SJSA1 (cell line): Measurements from ENCODE around the gene CAMK4. TPM values are rescaled to one million over a fixed set of nuclear protein-coding genes. Genes with fewer than 3 reads are reported as not detected.

Experiments
- DNase-seq, 2 experiments: peaks; one replicate each; pipeline ENCODE4 v3.0.0-alpha.2; 2015 to 2020; ENCODE audit warnings: low spot score in 2 of 2, low read depth in 1 of 2
- H3K27ac ChIP-seq: fragments of 250-450 bp; sonication (Bioruptor Pico); 2 replicates; pipeline ENCODE4 v1.5.1; 2020; ENCODE audit warnings: mild to moderate bottlenecking, moderate library complexity
- H3K27me3 ChIP-seq: fragments of 250-450 bp; sonication (Bioruptor Pico); replicated peaks from 2 replicates; pipeline ENCODE4 v1.5.1; 2020; ENCODE audit warnings: mild to moderate bottlenecking, moderate library complexity
- H3K36me3 ChIP-seq: fragments of 250-450 bp; sonication (Bioruptor Pico); 2 replicates; pipeline ENCODE4 v1.5.1; 2020; ENCODE audit warnings: mild to moderate bottlenecking
- H3K4me1 ChIP-seq: fragments of 250-450 bp; sonication (Bioruptor Pico); replicated peaks from 2 replicates; pipeline ENCODE4 v1.6.1; 2021; ENCODE audit warnings: mild to moderate bottlenecking
- H3K4me3 ChIP-seq: fragments of 250-450 bp; sonication (Bioruptor Pico); 2 replicates; pipeline ENCODE4 v1.5.1; 2020; ENCODE audit warnings: mild to moderate bottlenecking
- H3K9me3 ChIP-seq: fragments of 250-450 bp; sonication (Bioruptor Pico); replicated peaks from 2 replicates; pipeline ENCODE4 v1.5.1; 2020; ENCODE audit warnings: mild to moderate bottlenecking
- total RNA-seq: library from RNA; depleted of rRNA; stranded (reverse); fragments of >200 nt; shearing (Covaris generic); gene quantifications from 2 replicates; pipeline ENCODE4 v1.2.3, GENCODE V29; 2014; rRNA removed

CAMK4 gene
- 2.7 and 3.6 TPM in 2 replicates for total RNA-seq

- Histone ChIP-seq H3K27me3 (peaks cover 26% of the 10 kb centered on the region), H3K36me3 (0 out of 2 replicates have a peak, but pooled peaks cover 5% of the 10 kb centered on the region), H3K9me3 (no peaks in the 10 kb centered on the region), H3K4me3 (peak within 1 kb of the TSS; percentile 50), H3K27ac (no peak within 1 kb of the TSS), H3K4me1 (peaks cover 14% of the 10 kb centered on the region)
- peak; percentile 77 to 86 for DNase-seq
Measured at GRCh38 chr5:111223787-111224560, at the start of gene CAMK4. CAMK4 (plus strand) TSS chr5:111224384; CDS start chr5:111224484, 100 bp downstream.

DNA sequence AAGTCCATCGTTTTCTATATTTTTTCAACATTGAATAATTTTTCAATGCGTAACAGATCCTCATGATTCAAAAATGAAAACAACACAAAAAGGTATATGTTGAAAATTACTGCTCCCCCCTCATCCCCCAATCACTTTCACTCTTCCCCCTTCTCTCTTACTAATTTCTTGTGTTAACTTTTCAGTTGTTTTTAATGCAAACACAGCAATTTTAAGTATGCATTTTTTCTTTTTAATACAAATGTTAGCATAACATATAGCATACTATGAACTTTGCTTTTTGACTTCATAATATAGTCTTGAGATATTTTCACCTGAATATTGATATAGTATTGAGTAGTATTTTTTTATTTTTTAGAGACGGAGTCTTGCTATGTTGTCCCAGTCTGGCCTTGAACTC is 41.1 kb upstream of the CAMK4 start:
- Histone ChIP-seq H3K27me3 (peaks cover 2% of the 10 kb centered on the region; the same call in 1 of the 2 replicates), H3K36me3 (no peaks in the 10 kb centered on the region), H3K4me3 (no peak overlapping the region), H3K27ac (no peak overlapping the region), H3K9me3 (no peaks in the 10 kb centered on the region), H3K4me1 (no peaks in the 10 kb centered on the region)
- DNase-seq, result no peak

DNA sequence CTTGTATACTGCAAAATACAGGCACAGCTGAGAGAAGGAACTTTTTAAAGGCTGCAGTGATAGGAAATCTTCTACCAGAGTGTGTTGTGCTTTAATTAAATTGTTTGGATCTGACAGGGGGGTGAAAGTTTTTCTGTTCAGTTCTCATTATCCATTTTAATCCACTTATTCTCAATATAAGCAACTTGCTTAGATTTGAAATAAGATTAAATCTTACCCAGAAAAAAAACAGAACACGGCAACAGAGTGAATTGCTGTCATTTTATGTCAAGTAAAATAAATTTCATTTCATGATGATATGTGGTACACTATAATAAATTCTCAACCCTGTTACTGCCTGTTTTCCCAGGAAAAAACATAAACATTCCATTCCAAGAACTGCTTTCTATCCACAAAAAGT is 37.1 kb upstream of the CAMK4 start:
- Histone ChIP-seq H3K4me1 (no peaks in the 10 kb centered on the region), H3K27me3 (no peaks in the 10 kb centered on the region), H3K36me3 (no peaks in the 10 kb centered on the region), H3K9me3 (no peaks in the 10 kb centered on the region), H3K27ac (no peak overlapping the region), H3K4me3 (no peak overlapping the region)
- no peak for DNase-seq

GRCh38 chr5:111194053-111194452 is 30.1 kb upstream of the CAMK4 start:
- Histone ChIP-seq H3K27ac (no peak overlapping the region), H3K9me3 (no peaks in the 10 kb centered on the region), H3K36me3 (no peaks in the 10 kb centered on the region), H3K4me3 (no peak overlapping the region), H3K27me3 (0 out of 2 replicates have a peak, but pooled peaks cover 3% of the 10 kb centered on the region), H3K4me1 (no peaks in the 10 kb centered on the region)
- no peak for DNase-seq

DNA sequence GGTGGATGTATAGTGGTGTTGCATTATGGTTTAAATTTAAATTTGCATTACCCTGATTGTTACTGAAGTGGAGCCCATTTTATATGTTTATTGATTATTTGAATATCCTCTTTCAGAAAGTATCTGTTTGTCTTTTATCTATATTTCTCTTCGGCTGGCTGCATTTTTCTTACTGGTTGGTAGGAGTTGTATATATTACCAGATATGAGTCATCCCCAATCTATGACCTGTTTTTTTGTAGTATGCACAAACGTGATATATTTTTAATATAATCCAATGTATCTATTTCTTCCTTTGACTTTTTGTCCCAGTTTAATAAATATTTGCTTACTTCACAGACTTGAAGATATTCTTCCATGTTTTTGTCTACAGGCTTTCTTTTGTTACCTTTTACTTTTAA is 29.3 kb upstream of the CAMK4 start:
- no peaks in the 10 kb centered on the region for H3K9me3 ChIP-seq
- 0 out of 2 replicates have a peak, but pooled peaks cover 3% of the 10 kb centered on the region for H3K27me3 ChIP-seq
- no peak overlapping the region for H3K27ac ChIP-seq
- no peaks in the 10 kb centered on the region for H3K36me3 ChIP-seq
- H3K4me3 ChIP-seq, result no peak overlapping the region
- no peak for DNase-seq
- no peaks in the 10 kb centered on the region for H3K4me1 ChIP-seq

- DNase-seq, result no peak
Measured at GRCh38 chr5:111197523-111197922, 26.7 kb upstream of the CAMK4 start.

GRCh38 chr5:111198281-111198966 is 25.8 kb upstream of the CAMK4 start:
- H3K4me1 ChIP-seq, result no peaks in the 10 kb centered on the region
- 0 out of 2 replicates have a peak, but pooled peaks cover 3% of the 10 kb centered on the region for H3K27me3 ChIP-seq
- H3K27ac ChIP-seq, result no peak overlapping the region
- no peak overlapping the region for H3K4me3 ChIP-seq
- no peaks in the 10 kb centered on the region for H3K9me3 ChIP-seq
- DNase-seq, result no peak
- H3K36me3 ChIP-seq, result no peaks in the 10 kb centered on the region

More at GRCh38 chr5:111197523-111197922, 26.7 kb upstream of the CAMK4 start:
- no peaks in the 10 kb centered on the region for H3K4me1 ChIP-seq
- H3K9me3 ChIP-seq, result no peaks in the 10 kb centered on the region
- H3K36me3 ChIP-seq, result no peaks in the 10 kb centered on the region
- H3K27ac ChIP-seq, result no peak overlapping the region
- no peak overlapping the region for H3K4me3 ChIP-seq
- 0 out of 2 replicates have a peak, but pooled peaks cover 3% of the 10 kb centered on the region for H3K27me3 ChIP-seq

- H3K4me3 ChIP-seq, result no peak overlapping the region
- no peaks in the 10 kb centered on the region for H3K4me1 ChIP-seq
- DNase-seq, result no peak
- no peak overlapping the region for H3K27ac ChIP-seq
- no peaks in the 10 kb centered on the region for H3K27me3 ChIP-seq
- H3K9me3 ChIP-seq, result no peaks in the 10 kb centered on the region
- H3K36me3 ChIP-seq, result no peaks in the 10 kb centered on the region
Measured at GRCh38 chr5:111200828-111201227, 23.4 kb upstream of the CAMK4 start.

- Histone ChIP-seq H3K9me3 (no peaks in the 10 kb centered on the region), H3K4me1 (no peaks in the 10 kb centered on the region), H3K27me3 (no peaks in the 10 kb centered on the region), H3K36me3 (no peaks in the 10 kb centered on the region), H3K27ac (no peak overlapping the region), H3K4me3 (no peak overlapping the region)
- DNase-seq, result no peak
Measured at GRCh38 chr5:111201705-111202104, 22.5 kb upstream of the CAMK4 start.

DNA sequence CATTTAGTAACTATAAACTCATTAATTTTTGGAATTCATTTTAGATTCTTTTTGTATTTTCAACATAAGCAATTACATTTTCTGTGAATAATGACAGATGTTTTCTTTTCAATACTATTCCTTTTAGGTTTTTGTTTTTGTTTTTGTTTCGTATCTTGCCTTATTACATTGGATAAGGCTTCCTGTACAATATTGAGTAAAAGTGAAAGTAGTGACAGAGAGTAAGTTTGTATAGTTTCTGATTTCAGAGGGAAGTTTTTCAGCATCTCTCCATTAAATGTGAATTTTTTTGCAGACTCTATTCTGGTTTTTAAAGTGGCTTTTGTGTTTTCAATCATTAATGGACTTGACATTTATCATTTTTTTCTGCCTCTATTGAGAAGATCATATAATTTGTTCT is 12.8 kb upstream of the CAMK4 start:
- no peaks in the 10 kb centered on the region for H3K4me1 ChIP-seq
- no peak for DNase-seq
- H3K36me3 ChIP-seq, result no peaks in the 10 kb centered on the region
- H3K9me3 ChIP-seq, result no peaks in the 10 kb centered on the region
- no peak overlapping the region for H3K27ac ChIP-seq
- H3K27me3 ChIP-seq, result no peaks in the 10 kb centered on the region
- H3K4me3 ChIP-seq, result no peak overlapping the region

DNA sequence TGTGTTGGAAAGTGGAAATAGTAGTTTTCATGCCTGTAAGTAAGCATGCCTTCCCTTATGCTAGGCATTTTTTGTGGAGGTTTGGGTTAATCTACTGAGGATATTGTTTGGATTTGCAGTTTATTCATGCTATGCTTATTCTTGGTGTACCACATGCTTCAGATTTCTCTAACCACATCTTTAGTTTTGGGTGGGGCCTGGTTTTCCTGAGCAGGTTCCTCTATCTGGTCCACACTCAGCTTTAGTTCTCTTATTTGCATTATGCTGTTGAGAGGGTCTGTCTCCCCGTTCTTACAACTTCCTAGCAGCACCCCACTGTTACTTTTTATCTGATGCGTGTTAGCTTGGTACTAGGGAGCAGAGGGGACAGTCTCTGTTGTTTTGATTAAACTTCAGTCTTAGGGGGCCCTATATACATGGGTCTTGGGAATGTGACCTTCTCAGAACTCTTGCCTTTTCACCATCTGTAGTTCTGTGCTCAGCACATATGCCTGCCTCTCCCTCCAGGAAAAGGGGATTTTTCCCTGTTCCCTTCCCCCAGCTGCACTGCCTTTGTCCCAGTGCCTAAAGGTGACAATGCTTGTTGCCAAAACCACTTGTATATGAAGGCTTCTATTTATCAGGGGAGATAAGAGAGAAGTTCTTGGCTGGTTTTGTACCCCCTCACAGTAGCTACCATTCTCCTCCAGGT is 10.0 kb upstream of the CAMK4 start:
- no peak for DNase-seq
- H3K9me3 ChIP-seq, result no peaks in the 10 kb centered on the region
- no peak overlapping the region for H3K27ac ChIP-seq
- no peak overlapping the region for H3K4me3 ChIP-seq
- H3K36me3 ChIP-seq, result no peaks in the 10 kb centered on the region
- no peaks in the 10 kb centered on the region for H3K27me3 ChIP-seq
- no peaks in the 10 kb centered on the region for H3K4me1 ChIP-seq

- no peak overlapping the region for H3K4me3 ChIP-seq
- DNase-seq, result no peak
- no peak overlapping the region for H3K27ac ChIP-seq
- no peaks in the 10 kb centered on the region for H3K27me3 ChIP-seq
- no peaks in the 10 kb centered on the region for H3K4me1 ChIP-seq
- no peaks in the 10 kb centered on the region for H3K9me3 ChIP-seq
- H3K36me3 ChIP-seq, result no peaks in the 10 kb centered on the region
Measured at GRCh38 chr5:111215971-111216370, 8.2 kb upstream of the CAMK4 start.

DNA sequence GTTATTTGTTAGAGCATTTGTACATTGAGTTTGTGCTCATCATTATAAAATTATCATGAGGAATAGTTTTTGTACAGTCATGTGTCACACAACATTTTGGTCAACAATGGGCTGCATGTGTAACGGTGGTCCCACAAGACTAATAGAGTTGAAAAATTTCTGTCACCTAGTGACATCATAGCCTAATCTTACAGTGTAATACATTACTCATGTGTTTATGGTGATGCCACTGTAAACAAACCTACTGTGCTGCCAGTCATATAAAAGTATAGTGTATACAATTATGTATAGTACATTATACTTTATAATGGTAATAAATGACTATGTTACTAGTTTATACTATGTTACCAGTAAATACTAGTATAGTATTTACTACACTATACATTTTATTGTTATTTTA is 3.0 kb upstream of the CAMK4 start:
- Histone ChIP-seq H3K27ac (no peak overlapping the region), H3K4me3 (no peak overlapping the region), H3K4me1 (peaks cover 14% of the 10 kb centered on the region), H3K27me3 (peaks cover 20% of the 10 kb centered on the region), H3K9me3 (no peaks in the 10 kb centered on the region), H3K36me3 (0 out of 2 replicates have a peak, but pooled peaks cover 5% of the 10 kb centered on the region)
- no peak for DNase-seq
